ENCODE results near the gene TUG1. TPM values are rescaled to one million over a fixed set of nuclear protein-coding genes. Genes with fewer than 3 reads are reported as not detected.

TUG1 gene
- total and polyA plus RNA-seq, 9 of the 15 experiments (the other 6 are each of a cell fraction or from before 2014, with no cell fraction given) = 24.7 to 132 (median 58.9) TPM

Small RNA genes lying within 50 kb of the gene (small RNA-seq; reads per million reads assigned to genes)
- gene RF01892 = not detected

Other genes starting within 250 kb of the TUG1 start
- 17.8 and 20.0 TPM in 2 replicates for gene MORC2, start 491 bp upstream of the TUG1 start, total RNA-seq (2014; rRNA removed)
- gene MORC2, start 491 bp upstream of the TUG1 start, total RNA-seq (2014; rRNA removed; fragmentation: Illumina TruSeq; extraction: Trizol) = 16.3 and 16.6 TPM in 2 replicates
- gene MORC2, start 491 bp upstream of the TUG1 start, total RNA-seq (2015; rRNA removed; fragmentation: Illumina TruSeq; extraction: Trizol) = 15.8 and 16.7 TPM in 2 replicates
- gene MORC2, start 491 bp upstream of the TUG1 start, total RNA-seq (2021) = 34.7 and 35.5 TPM in 2 replicates
- 12.6 and 19.4 TPM in 2 replicates for gene MORC2, start 491 bp upstream of the TUG1 start, polyA plus RNA-seq (2011; rRNA removed)
- 30.8 and 32.0 TPM in 2 replicates for gene MORC2, start 491 bp upstream of the TUG1 start, polyA plus RNA-seq (2014; fragmentation: Illumina TruSeq; extraction: Trizol)
- gene MORC2, start 491 bp upstream of the TUG1 start, polyA plus RNA-seq (2014; fragmentation: Nextera tagmentation; extraction: Ambion mirVana) = 1 to 10 TPM; 3.3 to 3.8 TPM
- gene MORC2, start 491 bp upstream of the TUG1 start, polyA plus RNA-seq (2014; rRNA removed) = 24.0 and 25.0 TPM in 2 replicates
- 17.8 and 22.3 TPM in 2 replicates for gene SMTN, start 112.1 kb downstream of the TUG1 start, total RNA-seq (2014; rRNA removed)
- 8.8 and 11.1 TPM in 2 replicates for gene SMTN, start 112.1 kb downstream of the TUG1 start, total RNA-seq (2014; rRNA removed; fragmentation: Illumina TruSeq; extraction: Trizol)
- 16.0 and 16.1 TPM in 2 replicates for gene SMTN, start 112.1 kb downstream of the TUG1 start, total RNA-seq (2015; rRNA removed; fragmentation: Illumina TruSeq; extraction: Trizol)
- 39.9 and 41.1 TPM in 2 replicates for gene SMTN, start 112.1 kb downstream of the TUG1 start, total RNA-seq (2021)
- gene SMTN, start 112.1 kb downstream of the TUG1 start, polyA plus RNA-seq (2011; rRNA removed) = 7.7 and 13.7 TPM in 2 replicates
- gene SMTN, start 112.1 kb downstream of the TUG1 start, polyA plus RNA-seq (2014; fragmentation: Illumina TruSeq; extraction: Trizol) = 17.6 and 28.4 TPM in 2 replicates
- 1 to 10 TPM; 2.5 to 3.4 TPM for gene SMTN, start 112.1 kb downstream of the TUG1 start, polyA plus RNA-seq (2014; fragmentation: Nextera tagmentation; extraction: Ambion mirVana)
- 20.6 and 25.5 TPM in 2 replicates for gene SMTN, start 112.1 kb downstream of the TUG1 start, polyA plus RNA-seq (2014; rRNA removed)
- 6.9 and 10.8 TPM in 2 replicates for gene SELENOM, start 138.3 kb downstream of the TUG1 start, total RNA-seq (2014; rRNA removed)
- gene SELENOM, start 138.3 kb downstream of the TUG1 start, total RNA-seq (2014; rRNA removed; fragmentation: Illumina TruSeq; extraction: Trizol) = 1.2 and 1.8 TPM in 2 replicates
- gene SELENOM, start 138.3 kb downstream of the TUG1 start, total RNA-seq (2015; rRNA removed; fragmentation: Illumina TruSeq; extraction: Trizol) = 3.7 and 4.1 TPM in 2 replicates
- 8.5 and 10.9 TPM in 2 replicates for gene SELENOM, start 138.3 kb downstream of the TUG1 start, total RNA-seq (2021)
- 4.2 and 7.1 TPM in 2 replicates for gene SELENOM, start 138.3 kb downstream of the TUG1 start, polyA plus RNA-seq (2011; rRNA removed)
- gene SELENOM, start 138.3 kb downstream of the TUG1 start, polyA plus RNA-seq (2014; fragmentation: Illumina TruSeq; extraction: Trizol) = 2.8 and 5.8 TPM in 2 replicates
- 1 to 10 TPM; 1.2 to 2.9 TPM for gene SELENOM, start 138.3 kb downstream of the TUG1 start, polyA plus RNA-seq (2014; fragmentation: Nextera tagmentation; extraction: Ambion mirVana)
- 10.0 and 10.6 TPM in 2 replicates for gene SELENOM, start 138.3 kb downstream of the TUG1 start, polyA plus RNA-seq (2014; rRNA removed)
- 5.9 and 6.4 TPM in 2 replicates for gene INPP5J, start 153.7 kb downstream of the TUG1 start, total RNA-seq (2014; rRNA removed)
- 1.9 and 2.7 TPM in 2 replicates for gene INPP5J, start 153.7 kb downstream of the TUG1 start, total RNA-seq (2014; rRNA removed; fragmentation: Illumina TruSeq; extraction: Trizol)
- gene INPP5J, start 153.7 kb downstream of the TUG1 start, total RNA-seq (2015; rRNA removed; fragmentation: Illumina TruSeq; extraction: Trizol) = 5.8 and 6.7 TPM in 2 replicates
- 6.3 and 7.0 TPM in 2 replicates for gene INPP5J, start 153.7 kb downstream of the TUG1 start, total RNA-seq (2021)
- 1.6 and 21.8 TPM in 2 replicates for gene INPP5J, start 153.7 kb downstream of the TUG1 start, polyA plus RNA-seq (2011; rRNA removed)
- 4.8 and 5.4 TPM in 2 replicates for gene INPP5J, start 153.7 kb downstream of the TUG1 start, polyA plus RNA-seq (2014; fragmentation: Illumina TruSeq; extraction: Trizol)
- under 1 TPM; 0.10 to 0.78 TPM for gene INPP5J, start 153.7 kb downstream of the TUG1 start, polyA plus RNA-seq (2014; fragmentation: Nextera tagmentation; extraction: Ambion mirVana)
- gene INPP5J, start 153.7 kb downstream of the TUG1 start, polyA plus RNA-seq (2014; rRNA removed) = 5.4 and 6.0 TPM in 2 replicates
- 0.53 and 0.68 TPM in 2 replicates for gene PLA2G3, start 171.2 kb downstream of the TUG1 start, total RNA-seq (2014; rRNA removed)
- gene PLA2G3, start 171.2 kb downstream of the TUG1 start, total RNA-seq (2014; rRNA removed; fragmentation: Illumina TruSeq; extraction: Trizol) = 0.22 and 0.36 TPM in 2 replicates
- gene PLA2G3, start 171.2 kb downstream of the TUG1 start, total RNA-seq (2015; rRNA removed; fragmentation: Illumina TruSeq; extraction: Trizol) = 0.76 and 1.1 TPM in 2 replicates
- gene PLA2G3, start 171.2 kb downstream of the TUG1 start, total RNA-seq (2021) = 0.64 and 0.98 TPM in 2 replicates
- gene PLA2G3, start 171.2 kb downstream of the TUG1 start, polyA plus RNA-seq (2011; rRNA removed) = 1.4 and 5.4 TPM in 2 replicates
- gene PLA2G3, start 171.2 kb downstream of the TUG1 start, polyA plus RNA-seq (2014; fragmentation: Illumina TruSeq; extraction: Trizol) = 0.48 and 0.78 TPM in 2 replicates
- gene PLA2G3, start 171.2 kb downstream of the TUG1 start, polyA plus RNA-seq (2014; fragmentation: Nextera tagmentation; extraction: Ambion mirVana) = under 1 TPM; 0.18 to 0.20 TPM
- gene PLA2G3, start 171.2 kb downstream of the TUG1 start, polyA plus RNA-seq (2014; rRNA removed) = 0.77 and 1.2 TPM in 2 replicates
- gene RNF185, start 190.9 kb downstream of the TUG1 start, total RNA-seq (2014; rRNA removed) = 6.5 and 8.4 TPM in 2 replicates
- gene RNF185, start 190.9 kb downstream of the TUG1 start, total RNA-seq (2014; rRNA removed; fragmentation: Illumina TruSeq; extraction: Trizol) = 9.3 and 9.5 TPM in 2 replicates
- 10.8 and 12.5 TPM in 2 replicates for gene RNF185, start 190.9 kb downstream of the TUG1 start, total RNA-seq (2015; rRNA removed; fragmentation: Illumina TruSeq; extraction: Trizol)
- 11.1 and 11.8 TPM in 2 replicates for gene RNF185, start 190.9 kb downstream of the TUG1 start, total RNA-seq (2021)
- 17.6 and 18.3 TPM in 2 replicates for gene RNF185, start 190.9 kb downstream of the TUG1 start, polyA plus RNA-seq (2011; rRNA removed)
- 14.2 and 17.1 TPM in 2 replicates for gene RNF185, start 190.9 kb downstream of the TUG1 start, polyA plus RNA-seq (2014; fragmentation: Illumina TruSeq; extraction: Trizol)
- 1 to 10 TPM; 6.7 to 9.3 TPM for gene RNF185, start 190.9 kb downstream of the TUG1 start, polyA plus RNA-seq (2014; fragmentation: Nextera tagmentation; extraction: Ambion mirVana)
- 15.2 and 15.5 TPM in 2 replicates for gene RNF185, start 190.9 kb downstream of the TUG1 start, polyA plus RNA-seq (2014; rRNA removed)
- gene LIMK2, start 243.0 kb downstream of the TUG1 start, total RNA-seq (2014; rRNA removed) = 11.1 and 14.5 TPM in 2 replicates
- 8.0 and 8.5 TPM in 2 replicates for gene LIMK2, start 243.0 kb downstream of the TUG1 start, total RNA-seq (2014; rRNA removed; fragmentation: Illumina TruSeq; extraction: Trizol)
- 7.9 and 8.9 TPM in 2 replicates for gene LIMK2, start 243.0 kb downstream of the TUG1 start, total RNA-seq (2015; rRNA removed; fragmentation: Illumina TruSeq; extraction: Trizol)
- 14.2 TPM in 2 replicates for gene LIMK2, start 243.0 kb downstream of the TUG1 start, total RNA-seq (2021)
- 4.3 and 6.6 TPM in 2 replicates for gene LIMK2, start 243.0 kb downstream of the TUG1 start, polyA plus RNA-seq (2011; rRNA removed)
- 12.0 and 12.3 TPM in 2 replicates for gene LIMK2, start 243.0 kb downstream of the TUG1 start, polyA plus RNA-seq (2014; fragmentation: Illumina TruSeq; extraction: Trizol)
- gene LIMK2, start 243.0 kb downstream of the TUG1 start, polyA plus RNA-seq (2014; fragmentation: Nextera tagmentation; extraction: Ambion mirVana) = 1 to 10 TPM; 1.1 to 1.3 TPM
- gene LIMK2, start 243.0 kb downstream of the TUG1 start, polyA plus RNA-seq (2014; rRNA removed) = 5.9 and 9.0 TPM in 2 replicates